Measurements from ENCODE around the gene PPAN.

GRCh38 chr19:10135551-10136334 lies 29.6 kb downstream of the PPAN start:
- TF ChIP-seq ARNT (IDR thresholded peaks at IDR 0.05): no peak
- no peak for TF ChIP-seq FOXA1 (IDR thresholded peaks at IDR 0.05)
- no peak for TF ChIP-seq SUZ12 (IDR thresholded peaks at IDR 0.05)
- TF ChIP-seq BHLHE40 (IDR thresholded peaks at IDR 0.05; ENCODE audit: borderline replicate concordance): no peak
- TF ChIP-seq NFRKB (IDR thresholded peaks at IDR 0.05): no peak
- TF ChIP-seq LEF1 (IDR thresholded peaks at IDR 0.05; ENCODE audit: borderline replicate concordance): no peak
- TF ChIP-seq FOXM1 (IDR thresholded peaks at IDR 0.05; ENCODE audit: borderline replicate concordance): no peak
